Coronary artery (tissue), 2 donors: ENCODE measurements around the gene KRTCAP2.
"Not testable (repeated sequence)": the region's sequence is repeated elsewhere in the genome, so short reads cannot be mapped to it uniquely, and the experiment has no call there.

Experiments used
- DNase-seq: peaks from one replicate; pipeline ENCODE4 v3.0.0-alpha.2; 2017; ENCODE audit warnings: low spot score
- H3K27ac ChIP-seq, 2 donors: fragments of 200-600 bp; sonication (generic); one replicate each; pipeline ENCODE4 v1.5.1; 2016 to 2019
- H3K4me3 ChIP-seq: fragments of 200-600 bp; sonication (generic); 2 replicates; pipeline ENCODE4 v1.5.1; 2016; ENCODE audit warnings: mild to moderate bottlenecking, moderate library complexity
- TF ChIP-seq, protein P1 (sequence below): fragments of 200-600 bp; sonication (generic); IDR thresholded peaks from one replicate; pipeline ENCODE4 v1.5.1; 2019; ENCODE audit warnings: antibody characterized with exemption

The KRTCAP2 gene

DNA sequence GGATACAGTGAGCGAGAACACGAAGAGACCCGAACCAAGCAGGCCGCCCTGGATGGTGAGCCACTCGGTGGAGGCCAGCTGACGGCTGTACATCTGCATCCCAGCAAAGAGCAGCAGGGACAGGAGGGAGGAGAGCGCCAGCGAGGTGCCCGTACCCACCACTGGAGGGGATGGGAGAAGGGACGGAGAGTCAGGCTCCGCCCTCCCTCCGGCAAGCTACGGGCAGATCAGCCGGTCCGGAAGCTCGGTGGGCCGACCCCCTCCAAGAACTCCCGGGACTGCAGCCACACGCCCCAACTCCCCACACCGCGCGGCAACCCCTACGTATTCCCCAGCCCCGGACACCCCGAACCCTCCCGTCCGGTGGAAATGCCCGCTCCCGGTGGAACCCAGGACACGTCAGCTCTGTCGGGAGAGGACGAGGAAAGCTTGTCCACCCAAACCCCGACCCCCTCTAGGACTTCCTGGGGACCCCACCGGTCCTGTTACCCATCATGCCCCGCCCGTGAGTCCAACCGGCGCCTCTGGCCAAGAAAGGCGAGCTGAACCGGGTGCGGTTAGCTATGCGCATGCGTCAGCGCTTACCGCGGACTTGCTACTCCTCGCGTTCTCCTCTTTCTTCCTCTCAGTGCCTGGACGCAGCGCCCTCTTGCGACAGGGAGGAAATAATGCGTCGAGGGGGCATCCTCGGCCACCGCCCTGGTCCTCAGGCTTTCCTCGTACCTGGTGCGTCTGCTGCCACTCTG, at the start of gene KRTCAP2:
Gene KRTCAP2 (minus strand): TSS at position 573 of the 746 bp plus-strand sequence. CDS start 80 bp downstream, at position 493.
- TF ChIP-seq, protein P1, sequence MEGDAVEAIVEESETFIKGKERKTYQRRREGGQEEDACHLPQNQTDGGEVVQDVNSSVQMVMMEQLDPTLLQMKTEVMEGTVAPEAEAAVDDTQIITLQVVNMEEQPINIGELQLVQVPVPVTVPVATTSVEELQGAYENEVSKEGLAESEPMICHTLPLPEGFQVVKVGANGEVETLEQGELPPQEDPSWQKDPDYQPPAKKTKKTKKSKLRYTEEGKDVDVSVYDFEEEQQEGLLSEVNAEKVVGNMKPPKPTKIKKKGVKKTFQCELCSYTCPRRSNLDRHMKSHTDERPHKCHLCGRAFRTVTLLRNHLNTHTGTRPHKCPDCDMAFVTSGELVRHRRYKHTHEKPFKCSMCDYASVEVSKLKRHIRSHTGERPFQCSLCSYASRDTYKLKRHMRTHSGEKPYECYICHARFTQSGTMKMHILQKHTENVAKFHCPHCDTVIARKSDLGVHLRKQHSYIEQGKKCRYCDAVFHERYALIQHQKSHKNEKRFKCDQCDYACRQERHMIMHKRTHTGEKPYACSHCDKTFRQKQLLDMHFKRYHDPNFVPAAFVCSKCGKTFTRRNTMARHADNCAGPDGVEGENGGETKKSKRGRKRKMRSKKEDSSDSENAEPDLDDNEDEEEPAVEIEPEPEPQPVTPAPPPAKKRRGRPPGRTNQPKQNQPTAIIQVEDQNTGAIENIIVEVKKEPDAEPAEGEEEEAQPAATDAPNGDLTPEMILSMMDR: peak; percentile 91
- peak; percentile 96 for DNase-seq
- Histone ChIP-seq H3K27ac (peak within 1 kb of the TSS; percentile 95 to 96), H3K4me3 (peak within 1 kb of the TSS; percentile 86)

DNA sequence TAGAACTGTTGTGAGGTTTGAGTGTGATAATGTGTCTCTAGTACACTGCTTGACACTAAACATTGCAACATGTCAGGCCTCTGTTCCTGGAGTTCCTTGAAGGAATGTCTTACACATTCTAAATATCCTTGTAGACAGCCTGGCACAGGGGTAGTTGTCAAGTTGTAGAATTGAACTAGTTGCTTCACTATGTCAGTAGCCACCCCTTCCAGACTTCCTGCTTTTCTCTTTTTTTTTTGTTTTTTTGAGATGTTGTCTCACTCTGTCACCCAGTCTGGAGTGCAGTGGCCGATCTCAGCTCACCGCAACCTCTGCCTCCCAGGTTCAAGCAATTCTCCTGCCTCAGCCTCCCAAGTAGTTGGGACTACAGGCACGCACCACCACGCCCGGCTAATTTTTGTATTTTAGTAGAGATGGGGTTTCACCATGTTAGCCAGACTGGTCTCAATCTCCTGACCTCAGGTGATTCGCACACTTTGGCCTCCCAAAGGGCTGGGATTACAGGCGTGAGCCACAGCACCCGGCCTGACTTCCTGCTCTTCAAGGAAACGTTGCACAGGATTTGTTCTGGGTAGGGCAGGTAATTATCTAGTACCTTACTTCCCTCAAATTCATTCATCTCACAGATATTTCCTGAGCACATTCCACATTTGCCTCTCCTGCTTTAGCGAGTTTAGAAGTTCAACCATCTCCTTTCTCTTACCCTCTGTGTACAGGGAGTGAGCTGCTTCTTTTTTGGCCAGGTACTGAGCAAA, 47.3 kb upstream of the KRTCAP2 start:
- H3K4me3 ChIP-seq, DNase-seq: not testable (repeated sequence)
- peak overlapping the region in 1 of 2 donors; percentile 23 for H3K27ac ChIP-seq

DNA sequence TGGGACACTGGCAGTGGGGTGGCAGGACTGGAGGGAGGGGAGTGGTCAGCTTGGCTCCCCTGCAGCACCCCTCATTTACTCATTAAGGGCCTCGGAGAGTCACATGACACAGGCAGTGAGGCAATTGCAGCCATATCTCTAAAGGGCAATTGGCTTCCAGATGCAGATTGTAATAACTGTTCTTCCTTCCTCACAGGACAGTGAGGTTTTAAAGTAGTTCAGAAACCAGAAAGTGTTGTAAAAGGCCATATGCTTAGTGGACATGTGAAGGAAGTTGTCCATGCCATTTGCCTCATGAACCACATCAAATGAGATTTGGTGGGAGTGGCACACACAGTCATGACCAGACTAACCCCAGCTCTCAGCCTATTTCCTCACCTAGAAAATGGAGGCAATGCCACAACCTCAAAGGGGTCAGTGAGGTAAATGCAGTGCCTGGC, 46.5 kb upstream of the KRTCAP2 start:
- Histone ChIP-seq H3K4me3 (peak overlapping the region; percentile 51), H3K27ac (peak overlapping the region in 1 of 2 donors; percentile 23)
- TF ChIP-seq, protein P1: no peak
- no peak for DNase-seq

DNA sequence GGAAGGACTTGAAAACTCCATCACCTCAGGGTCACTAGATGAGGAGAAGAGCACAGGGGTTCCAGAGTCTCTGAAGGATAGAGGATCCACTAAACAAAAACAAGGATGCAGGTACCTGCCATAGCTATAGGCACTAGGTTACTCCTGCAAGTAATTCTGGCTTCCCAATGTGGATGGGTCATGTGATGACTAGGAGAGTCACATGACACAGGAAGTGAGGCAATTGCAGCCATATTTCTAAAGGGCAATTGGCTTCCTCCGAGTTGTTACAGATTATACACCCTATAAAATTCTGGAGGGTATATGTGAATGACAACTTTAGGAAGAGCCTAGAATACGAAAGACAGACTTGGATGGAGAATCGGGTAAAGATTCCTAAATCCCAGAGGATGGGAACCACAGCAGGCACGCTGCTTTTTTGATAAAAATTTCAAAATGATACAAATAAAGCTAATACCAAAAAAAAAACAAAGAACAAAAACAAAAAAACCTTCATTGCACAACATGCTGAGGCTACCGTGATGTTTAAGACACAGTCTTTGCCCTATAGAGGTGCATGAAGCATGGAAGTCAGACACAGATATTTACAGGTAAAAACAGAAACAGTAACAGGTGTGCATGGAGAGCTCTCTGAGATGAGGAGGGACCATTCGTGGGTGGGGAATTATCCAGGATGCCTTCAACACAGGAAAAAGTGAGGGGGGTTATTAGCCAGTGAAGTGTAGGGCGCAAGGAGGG, 45.9 kb upstream of the KRTCAP2 start:
- no peak for DNase-seq
- TF ChIP-seq, protein P1: no peak
- Histone ChIP-seq H3K4me3 (peak overlapping the region; percentile 51), H3K27ac (peak overlapping the region in 1 of 2 donors; percentile 23)

DNA sequence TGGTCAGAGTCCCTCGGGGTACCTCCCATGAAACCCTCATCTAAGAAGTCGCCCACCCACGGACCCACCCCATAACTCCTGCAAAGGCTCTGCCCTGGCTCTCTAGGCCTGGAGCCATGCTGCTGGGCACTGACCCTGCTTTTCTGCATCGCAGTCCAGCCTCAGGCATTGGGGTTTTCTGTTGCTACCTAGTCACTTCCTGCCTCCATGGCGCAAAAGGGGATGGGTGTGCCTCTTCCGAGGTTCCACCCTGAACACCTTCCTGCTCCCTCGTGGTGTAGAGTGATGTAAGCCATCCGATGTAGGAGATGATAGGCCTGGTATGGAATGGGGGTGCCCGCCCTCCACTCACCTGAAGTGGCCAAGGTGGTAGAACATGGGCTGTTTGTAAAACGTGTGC, 41.6 kb upstream of the KRTCAP2 start:
- not testable (repeated sequence) for H3K27ac ChIP-seq, DNase-seq, H3K4me3 ChIP-seq

DNA sequence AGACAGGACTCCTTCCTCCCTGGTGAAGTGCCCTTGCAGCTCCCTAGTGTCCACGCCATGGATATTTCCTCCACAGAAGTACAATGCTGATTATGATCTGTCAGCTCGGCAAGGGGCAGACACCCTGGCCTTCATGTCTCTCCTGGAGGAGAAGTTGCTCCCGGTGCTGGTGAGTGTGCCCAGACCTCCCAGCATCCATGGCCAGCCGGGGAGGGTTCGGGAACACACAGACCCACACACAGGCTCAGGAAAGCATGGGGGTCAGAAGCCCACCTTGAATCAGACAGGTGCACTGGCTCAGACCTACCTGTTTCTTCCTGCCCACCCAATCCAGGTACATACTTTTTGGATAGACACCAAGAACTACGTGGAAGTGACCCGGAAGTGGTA, 38.9 kb upstream of the KRTCAP2 start:
- DNase-seq, H3K4me3 ChIP-seq: not testable (repeated sequence)
- H3K27ac ChIP-seq: peak overlapping the region in 1 of 2 donors; percentile 82

DNA sequence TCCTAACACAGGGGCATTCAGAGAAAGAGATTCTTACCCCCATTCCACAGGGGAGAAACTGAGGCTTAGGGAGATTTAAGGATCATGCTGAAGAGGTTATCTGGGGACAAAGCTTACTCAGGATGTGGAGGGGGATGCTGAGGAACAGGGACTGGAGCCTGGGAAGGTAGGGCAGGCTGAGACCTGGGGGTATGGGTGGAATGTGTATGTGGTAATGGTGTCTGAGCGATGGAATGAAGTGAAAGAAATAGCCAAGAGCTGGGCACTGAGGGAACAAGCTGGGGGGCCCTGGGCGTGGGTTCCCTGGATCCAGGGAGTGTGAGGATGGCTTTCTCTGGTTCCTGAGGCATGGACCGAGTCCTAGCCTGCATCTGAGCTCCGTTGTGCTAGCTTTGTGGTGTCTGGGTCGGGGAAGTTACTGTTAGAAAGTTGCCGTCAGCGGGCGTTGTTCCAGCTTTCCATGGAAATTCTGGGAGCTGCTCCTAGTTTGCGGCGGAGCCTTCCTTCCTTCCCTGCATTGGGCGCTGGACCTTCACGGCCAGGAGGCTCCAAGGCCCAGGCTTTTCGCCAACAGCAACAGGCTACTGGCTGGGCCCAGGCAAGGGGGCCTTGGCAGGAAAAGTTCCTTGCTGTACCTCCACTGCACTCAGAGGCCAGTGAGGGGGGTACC, 38.4 kb upstream of the KRTCAP2 start:
- not testable (repeated sequence) for H3K4me3 ChIP-seq
- H3K27ac ChIP-seq: peak overlapping the region in 1 of 2 donors; percentile 82
- DNase-seq: peak; percentile 72

DNA sequence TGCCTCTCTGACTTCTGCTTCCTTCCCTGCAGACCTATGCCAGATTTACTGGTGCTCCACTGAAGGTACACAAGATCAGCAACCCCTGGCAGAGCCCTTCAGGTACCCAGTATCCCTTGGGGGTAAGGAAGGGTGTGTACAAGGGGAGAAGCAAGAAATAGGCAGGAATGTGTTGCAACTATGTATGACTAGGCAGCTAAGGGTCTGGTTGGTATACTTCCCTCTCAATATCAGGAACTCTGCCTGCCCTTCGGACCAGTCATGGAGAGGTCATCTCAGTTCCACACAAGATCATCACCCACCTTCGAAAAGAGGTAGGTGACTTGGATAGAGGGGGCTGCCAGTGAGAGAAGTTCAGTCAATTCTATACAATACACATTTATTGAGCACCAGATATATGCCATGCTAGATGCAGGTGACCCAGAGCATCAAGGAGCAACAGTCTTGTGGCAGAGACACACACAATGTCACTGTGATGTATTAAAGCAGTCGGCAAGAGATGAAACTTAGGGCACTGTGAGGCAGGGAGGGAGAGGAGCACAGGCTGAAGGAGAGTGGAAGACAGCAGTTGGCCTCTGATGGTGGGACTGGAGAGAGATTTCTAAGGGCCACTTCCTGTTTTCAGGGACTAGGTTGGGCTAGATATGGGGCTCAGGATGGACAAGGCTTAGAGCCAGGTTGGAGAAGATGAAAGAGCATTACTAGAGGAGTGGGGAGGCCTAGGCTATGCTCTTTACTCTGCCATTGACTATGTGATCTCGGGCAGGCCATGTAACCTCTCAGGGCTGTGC, 37.4 kb upstream of the KRTCAP2 start:
- TF ChIP-seq, protein P1: no peak
- Histone ChIP-seq H3K4me3 (no peak overlapping the region), H3K27ac (peak overlapping the region in 1 of 2 donors; percentile 82)
- DNase-seq: no peak
